ENCODE measurements around the gene VTI1A. TPM values are rescaled to one million over a fixed set of nuclear protein-coding genes. Genes with fewer than 3 reads are reported as not detected.
A peak's percentile ranks its signal among the peaks of the same experiment; 100 is the strongest.

Gene VTI1A
- total RNA-seq, 1 donor from 2014 or later = 18.7 TPM

DNA sequence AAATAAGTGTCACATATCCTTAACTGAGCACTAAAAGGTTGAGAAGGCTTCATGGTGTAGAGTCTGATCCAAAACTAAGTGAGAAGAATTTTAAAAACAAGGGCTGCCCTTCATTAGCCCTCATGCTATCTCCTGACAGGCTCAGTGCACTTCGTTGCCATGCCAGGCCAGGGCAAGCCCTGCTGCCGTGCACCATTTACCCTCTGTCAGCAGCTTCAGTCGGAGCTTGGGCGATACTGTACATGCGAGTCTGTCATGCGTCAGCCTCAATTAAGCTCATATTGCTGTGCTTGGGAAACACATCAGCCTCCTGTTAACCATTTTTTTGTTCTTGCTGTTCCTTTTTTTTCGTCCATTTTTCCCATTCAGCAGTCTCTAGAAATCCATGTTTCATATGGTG is 166.6 kb downstream of the VTI1A start:
- ATAC-seq (ENCODE audit: poor library complexity) = peak; percentile 95
- peak; percentile 49 for DNase-seq
- intact Hi-C loops (cut with DNase I) = no loop called here

DNA sequence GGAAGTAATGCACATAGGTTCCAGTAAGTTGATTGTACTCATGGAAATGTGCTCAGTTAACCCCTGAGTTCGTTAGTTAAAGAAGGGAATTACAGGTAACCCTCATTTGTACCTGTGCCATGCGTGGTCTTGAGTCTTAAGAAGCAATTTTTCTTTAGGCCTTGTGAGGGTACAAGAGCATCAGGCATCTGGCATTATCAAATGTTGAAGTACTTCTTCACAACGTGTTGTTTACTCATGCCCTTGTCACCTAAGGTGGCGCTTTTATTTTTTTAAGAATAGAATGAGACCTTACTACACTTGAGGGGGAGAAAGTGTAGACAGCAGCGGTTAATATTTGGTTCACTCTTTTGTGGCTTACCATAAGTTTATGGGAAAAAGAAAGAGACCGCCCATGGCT is 167.1 kb downstream of the VTI1A start:
- ATAC-seq (ENCODE audit: poor library complexity) (no peak), DNase-seq (no peak)
- intact Hi-C loops (cut with DNase I) = no loop called here

DNA sequence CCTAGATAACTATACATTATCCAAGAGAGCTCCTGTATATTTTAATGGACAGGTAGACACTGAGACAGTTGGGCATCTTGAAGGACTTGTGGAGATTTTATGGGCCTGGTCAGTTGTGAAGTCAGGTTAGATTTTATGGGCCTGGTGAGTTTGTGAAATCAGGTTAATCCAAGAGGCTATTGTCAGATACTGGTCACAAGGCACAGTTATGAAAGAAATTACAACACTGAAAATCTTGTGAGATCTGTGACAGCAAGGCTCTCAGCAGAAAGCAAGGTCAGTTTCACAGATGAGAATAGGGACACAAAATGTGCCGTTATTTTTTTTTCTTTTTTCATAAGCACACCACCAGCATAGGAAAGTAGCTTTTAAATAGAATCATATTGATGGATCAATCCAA is 167.6 kb downstream of the VTI1A start:
- ATAC-seq (ENCODE audit: poor library complexity) (no peak), DNase-seq (no peak)
- intact Hi-C loops (cut with DNase I) = no loop called here

DNA sequence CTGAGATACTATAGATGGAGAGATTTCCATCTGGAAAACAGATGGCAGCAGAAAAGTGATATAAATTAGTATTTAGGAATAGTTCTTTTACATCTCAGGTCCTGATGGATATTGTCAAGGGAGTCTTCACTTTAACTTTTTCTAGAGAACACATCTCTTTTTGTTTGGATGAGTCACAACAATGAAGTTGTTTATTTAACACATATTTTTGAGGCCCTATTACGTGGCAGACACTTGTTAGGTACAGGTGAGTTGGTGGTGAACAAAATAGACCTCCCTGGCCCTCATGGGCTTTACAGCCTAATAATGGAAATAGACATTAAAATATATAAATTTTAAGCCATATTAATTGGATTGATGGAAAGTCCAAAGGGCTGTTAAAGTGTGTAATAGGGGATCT is 168.3 kb downstream of the VTI1A start:
- DNase-seq (no peak), ATAC-seq (ENCODE audit: poor library complexity) (no peak)
- intact Hi-C loops (cut with DNase I) = no loop called here

DNA sequence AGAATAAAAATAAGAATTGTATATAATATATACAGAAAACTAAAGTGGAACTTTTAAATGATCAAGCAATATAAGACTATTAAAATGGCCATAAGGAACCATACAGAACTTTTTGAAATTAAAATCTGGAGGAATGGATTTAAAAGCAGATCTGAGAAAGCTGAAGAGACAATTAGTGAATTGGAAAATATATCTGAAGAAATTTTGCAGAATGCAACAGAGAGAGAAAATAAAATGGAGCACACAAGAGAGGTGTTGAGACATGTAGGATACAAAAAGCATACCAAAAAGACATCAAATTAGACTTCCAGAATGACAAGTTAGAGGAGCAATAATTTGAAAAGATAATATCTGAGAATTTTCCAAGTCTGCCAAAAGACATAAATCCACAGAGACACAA is 169.6 kb downstream of the VTI1A start:
- intact Hi-C loops (cut with DNase I) = no loop called here
- ATAC-seq (ENCODE audit: poor library complexity) = no peak
- DNase-seq = no peak

DNA sequence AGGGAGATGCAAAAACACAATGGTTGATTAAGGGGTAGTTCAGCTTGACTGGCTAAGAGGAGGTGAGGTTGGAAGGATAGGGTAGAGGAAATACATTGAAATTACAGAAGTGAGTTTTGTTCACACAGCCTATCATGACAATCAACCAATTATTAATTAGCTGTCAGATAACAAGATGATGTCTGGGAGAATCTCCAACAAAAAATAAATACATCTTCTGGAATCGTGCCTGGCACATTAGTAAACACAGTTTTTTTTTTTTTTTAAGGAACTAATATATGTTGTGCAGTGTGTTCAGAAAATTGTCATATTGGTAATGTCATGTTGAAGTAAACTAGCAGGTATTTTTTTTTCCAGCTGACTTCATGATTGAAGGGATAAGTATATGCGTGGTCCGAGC is 171.8 kb downstream of the VTI1A start:
- DNase-seq (no peak), ATAC-seq (ENCODE audit: poor library complexity) (no peak)
- intact Hi-C loops (cut with DNase I) = no loop called here

DNA sequence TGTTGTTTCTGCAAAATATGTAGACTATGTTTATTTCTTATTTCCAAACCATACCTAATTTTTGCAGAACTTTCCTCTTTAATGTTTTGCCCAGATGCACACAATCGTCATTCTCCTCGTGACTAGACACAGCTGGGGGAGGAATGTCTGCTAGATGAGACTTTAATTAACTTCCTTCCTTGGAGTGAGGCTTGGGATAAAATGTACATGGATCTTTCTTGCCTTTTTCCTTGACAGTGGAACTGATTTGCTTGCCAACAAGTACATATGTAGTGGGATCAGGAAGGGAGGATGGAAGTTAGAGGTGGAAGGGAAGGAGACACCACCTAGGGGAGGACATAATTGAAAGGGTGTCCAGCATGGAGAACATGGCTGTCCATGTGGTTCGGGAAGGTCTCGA is 172.5 kb downstream of the VTI1A start:
- intact Hi-C loops (cut with DNase I) = no loop called here
- no peak for DNase-seq
- no peak for ATAC-seq (ENCODE audit: poor library complexity)

DNA sequence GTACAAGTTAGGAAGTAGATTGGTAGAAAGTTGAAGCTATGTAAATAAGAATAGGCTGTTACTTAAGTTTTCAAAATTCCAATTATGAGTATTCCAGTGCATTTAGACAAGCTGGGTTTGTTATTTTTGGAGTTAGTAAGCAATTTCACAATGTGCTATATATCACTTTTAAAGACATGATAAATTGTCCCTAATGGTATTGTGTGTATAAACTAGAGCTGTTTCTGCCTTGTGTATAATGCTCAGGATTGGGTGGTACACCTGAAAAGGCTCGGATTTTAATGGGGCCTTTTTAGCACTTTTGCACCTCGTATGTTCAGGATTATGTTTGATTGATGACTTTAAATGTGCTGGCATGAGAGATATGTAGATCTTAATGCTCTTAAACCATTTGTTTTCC is 175.8 kb downstream of the VTI1A start:
- ATAC-seq (ENCODE audit: poor library complexity) = no peak
- intact Hi-C loops (cut with DNase I) = no loop called here

DNA sequence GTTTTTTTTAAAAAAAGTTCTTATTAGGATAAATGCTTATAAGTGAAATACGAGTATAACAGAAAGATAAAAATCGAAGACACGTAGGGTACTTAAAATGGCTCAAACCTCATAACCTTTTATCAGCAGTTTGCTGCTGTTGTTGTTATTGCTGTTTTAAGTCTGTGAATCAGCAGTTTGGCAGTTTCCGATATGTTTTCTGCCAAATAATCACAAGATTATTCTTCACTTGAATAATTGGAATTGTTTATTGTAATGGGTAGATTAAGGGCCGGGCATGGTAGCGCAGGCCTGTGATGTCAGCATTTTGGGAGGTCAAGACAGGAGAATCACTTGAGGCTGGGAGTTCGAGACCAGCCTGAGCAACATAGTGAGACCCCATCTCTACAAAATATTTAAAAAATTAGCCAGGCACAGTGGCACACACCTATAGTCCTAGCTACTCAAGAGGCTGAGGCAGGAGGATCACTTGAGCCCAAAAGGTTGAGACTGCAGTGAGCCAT is 177.6 kb downstream of the VTI1A start:
- intact Hi-C loops (cut with DNase I) = no loop called here
- peak; percentile 18 for ATAC-seq (ENCODE audit: poor library complexity)
- DNase-seq = no peak

More for the DNA sequence above, 175.8 kb downstream of the VTI1A start:
- no peak for DNase-seq

DNA sequence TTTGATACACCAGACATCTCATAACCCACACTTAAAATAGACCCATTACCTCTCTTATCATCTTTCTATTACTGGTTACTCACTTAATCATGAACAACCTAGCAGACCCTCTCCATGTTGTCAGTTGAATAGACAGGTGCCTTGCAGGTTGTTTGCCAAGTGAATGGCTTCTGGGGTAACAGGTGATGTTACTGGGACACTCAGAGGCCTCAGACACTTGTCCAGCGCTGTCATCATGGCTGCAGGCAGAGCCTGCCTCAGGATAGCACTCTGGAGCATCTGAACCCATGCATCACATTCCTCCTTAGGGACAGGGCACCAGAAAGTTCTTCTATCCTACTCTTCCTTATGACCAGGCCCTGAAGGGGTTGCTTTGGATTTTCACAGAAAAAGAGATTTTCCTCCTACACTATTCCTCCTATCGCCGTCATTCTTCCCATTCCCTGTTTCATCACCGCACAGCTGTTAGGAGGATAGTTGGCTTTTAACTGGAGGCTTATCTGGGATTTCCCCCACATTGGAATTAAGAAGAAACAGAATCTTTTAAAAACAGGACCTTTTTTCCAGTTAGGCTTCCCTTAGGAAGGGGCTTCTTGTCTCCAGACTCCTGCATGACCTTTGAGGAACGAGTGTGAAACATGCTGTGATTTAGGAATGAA is 182.1 kb downstream of the VTI1A start:
- intact Hi-C loops (cut with DNase I) = no loop called here
- ATAC-seq (ENCODE audit: poor library complexity) (peak; percentile 29), DNase-seq (no peak)

DNA sequence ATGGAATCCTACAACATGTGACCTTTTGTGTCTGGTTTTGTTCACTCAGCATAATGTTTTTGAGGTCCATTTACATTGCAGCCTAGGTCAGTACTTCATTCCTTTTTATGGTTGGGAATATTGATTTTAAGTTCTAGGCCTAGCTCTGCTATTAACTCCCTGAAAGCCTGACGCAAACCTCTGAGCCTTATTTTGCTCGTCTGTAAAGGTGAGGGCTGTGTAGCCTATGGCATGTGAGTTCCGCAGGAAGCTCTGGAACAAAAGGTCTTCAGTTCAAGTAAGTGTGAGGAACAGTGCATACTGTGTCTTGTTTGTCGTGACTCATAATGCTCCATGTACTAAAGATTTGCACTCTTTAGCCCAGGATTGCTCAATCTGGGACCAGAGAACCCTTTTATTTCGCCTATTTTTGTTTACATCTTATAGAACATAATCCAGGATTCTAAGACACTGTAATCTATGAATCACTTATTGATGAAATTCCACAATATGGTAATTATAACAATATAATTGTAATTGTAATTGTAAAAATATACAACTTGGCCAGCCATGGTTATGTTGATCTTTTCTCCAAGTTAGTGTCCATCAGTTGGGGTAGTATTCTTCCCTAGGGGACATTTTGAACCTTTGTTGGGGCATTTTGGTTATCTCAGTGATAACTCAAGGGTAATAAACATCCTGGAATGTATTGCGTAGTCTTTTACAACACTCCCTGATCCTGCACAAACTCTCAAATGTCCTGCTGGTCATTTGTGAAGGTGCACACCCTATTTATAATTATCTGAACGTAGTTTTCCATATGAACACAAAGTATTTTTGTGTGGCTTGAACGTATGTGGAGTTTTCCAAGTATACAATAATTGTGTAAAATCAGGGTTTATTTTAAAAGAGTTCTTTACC is 184.7 kb downstream of the VTI1A start:
- intact Hi-C loops (cut with DNase I) = no loop called here
- DNase-seq (no peak), ATAC-seq (ENCODE audit: poor library complexity) (no peak)

DNA sequence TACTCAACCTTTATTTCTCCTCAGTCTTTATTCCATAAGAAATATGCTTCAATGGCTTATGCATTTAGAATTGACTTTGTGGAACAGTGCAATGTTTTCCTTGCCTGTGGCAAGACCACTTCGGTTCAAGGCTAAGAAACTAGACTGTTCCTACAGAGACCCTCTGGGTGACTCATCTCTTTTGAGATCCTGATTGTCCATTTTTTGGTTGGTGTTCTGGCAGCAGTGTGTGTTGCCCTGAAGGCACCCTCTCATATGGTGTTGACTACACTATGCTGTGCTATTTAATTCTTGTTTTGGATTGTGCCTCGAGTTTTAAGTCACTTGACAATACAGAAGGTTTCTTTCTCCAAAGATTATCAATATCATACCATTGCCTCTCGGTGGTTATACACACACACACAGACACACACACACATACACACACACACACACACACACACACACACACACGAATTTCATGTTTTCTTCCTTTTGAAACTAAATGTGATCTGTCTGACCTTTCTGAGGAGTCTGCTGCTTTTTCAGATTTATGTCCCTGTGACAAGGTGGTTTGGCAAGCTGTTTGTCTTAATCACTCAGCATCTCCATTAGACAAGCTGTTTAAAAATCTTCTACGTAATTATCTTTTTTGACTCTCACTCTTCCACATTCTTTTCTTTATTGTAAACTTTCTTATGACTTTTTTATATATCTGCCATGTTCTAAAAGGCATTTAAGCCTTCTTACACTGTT is 187.2 kb downstream of the VTI1A start:
- intact Hi-C loops (cut with DNase I) = no loop called here
- ATAC-seq (ENCODE audit: poor library complexity) (no peak), DNase-seq (no peak)

DNA sequence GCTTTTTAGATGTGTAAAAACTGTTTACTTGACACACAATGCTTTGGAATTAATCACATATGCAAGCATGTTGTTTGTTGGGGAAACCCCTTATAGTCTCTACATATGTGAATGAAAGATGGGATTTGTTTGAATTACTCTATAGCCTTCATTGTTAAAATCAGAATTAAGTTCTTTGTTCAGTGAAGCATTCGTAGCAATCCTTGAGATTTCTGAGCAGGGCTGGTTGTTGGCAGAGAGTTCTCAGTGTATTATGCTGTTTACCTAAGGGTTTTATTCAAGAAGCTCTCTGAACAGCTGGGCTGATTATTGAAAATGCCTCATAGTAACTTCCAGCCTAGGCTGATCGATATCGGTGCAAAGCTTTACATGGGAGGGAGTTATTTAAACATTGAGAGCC is 190.9 kb downstream of the VTI1A start:
- intact Hi-C loops (cut with DNase I) = no loop called here
- DNase-seq = no peak
- no peak for ATAC-seq (ENCODE audit: poor library complexity)

DNA sequence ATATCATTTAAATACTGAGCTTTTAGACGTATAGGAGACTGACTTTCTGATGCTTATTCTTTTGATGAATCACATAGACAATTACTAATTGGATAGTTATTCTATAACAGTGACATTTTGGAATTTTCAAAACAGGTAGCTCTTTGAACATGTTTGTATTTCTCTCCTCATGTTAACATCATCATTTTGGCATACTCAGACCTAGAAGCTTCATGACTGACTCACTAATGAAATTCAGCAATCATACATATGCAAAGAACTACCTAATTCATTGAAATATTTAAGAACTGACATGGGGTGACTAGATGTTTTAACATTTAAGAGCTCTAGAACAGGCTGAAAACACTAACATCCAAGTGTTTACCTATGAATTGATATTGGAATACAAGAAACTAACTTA is 192.3 kb downstream of the VTI1A start:
- intact Hi-C loops (cut with DNase I) = no loop called here
- no peak for ATAC-seq (ENCODE audit: poor library complexity)
- no peak for DNase-seq

DNA sequence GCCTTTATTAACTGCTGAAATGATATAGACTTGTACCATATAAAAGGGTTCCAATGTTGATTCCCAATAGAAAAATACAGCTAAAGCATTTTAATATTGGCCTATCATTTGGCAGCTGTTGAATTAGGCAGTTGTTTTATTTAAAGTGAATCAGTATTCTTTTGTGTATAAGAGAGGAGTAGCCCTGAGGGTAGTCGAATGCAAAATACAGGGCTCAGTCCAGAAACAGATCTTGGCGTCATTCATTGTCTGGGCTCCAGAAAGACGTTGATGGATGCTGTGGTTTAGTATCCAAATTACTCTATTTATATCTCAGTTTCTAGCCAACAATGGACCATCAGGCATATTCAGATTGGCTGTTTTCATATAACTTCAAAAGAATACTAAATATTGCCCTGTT is 193.6 kb downstream of the VTI1A start:
- ATAC-seq (ENCODE audit: poor library complexity) (no peak), DNase-seq (no peak)
- intact Hi-C loops (cut with DNase I) = no loop called here

DNA sequence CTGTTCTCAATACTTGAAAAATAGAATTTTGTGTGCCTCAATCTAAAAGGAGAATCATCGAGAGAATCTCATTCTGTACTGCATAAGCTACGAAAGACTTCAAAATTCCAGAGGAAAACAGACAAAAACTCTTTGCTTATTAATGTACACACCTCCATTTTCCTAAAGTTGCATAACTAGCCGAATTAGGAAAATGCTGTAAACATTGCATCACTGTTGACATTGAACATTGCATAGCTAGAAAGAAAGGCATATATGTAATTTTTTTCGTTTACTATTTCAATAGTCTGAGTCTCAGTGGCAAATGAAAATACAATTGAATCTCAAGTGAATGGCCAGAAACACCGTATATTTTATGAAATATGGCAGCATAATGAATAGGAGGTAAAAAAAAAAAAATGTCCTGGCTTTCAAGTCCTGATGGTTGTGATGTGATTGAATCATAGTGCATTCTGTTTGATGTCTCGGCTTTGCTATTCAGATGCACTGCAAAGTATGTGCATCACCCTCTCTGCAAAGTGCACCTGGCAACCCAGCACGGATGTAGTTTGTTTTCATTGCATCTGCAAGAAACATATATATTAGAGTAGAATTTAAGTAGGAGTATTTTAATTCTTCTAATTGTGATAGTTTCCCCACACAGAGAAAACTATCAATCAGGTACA is 196.7 kb downstream of the VTI1A start:
- intact Hi-C loops (cut with DNase I) = no loop called here
- ATAC-seq (ENCODE audit: poor library complexity) (no peak), DNase-seq (no peak)

DNA sequence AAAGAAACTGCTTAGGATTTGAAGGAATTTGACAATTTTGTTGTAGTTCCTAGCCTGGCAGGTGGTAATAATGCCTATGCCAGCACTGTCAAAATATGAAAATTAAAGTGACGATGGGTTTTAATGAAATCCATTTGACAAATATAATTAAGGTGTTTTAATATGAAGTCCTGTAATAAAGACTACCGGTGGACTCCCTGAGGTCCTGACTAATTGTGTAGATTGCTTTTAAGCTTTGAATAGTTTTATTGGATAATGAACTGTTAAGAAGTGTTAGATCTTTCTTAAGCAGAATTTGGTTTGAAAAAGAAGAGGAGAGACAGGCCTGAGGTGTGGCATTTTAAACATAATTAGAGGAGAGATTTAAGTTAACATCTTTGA is 197.2 kb downstream of the VTI1A start:
- intact Hi-C loops (cut with DNase I) = no loop called here
- DNase-seq = no peak
- ATAC-seq (ENCODE audit: poor library complexity) = no peak

DNA sequence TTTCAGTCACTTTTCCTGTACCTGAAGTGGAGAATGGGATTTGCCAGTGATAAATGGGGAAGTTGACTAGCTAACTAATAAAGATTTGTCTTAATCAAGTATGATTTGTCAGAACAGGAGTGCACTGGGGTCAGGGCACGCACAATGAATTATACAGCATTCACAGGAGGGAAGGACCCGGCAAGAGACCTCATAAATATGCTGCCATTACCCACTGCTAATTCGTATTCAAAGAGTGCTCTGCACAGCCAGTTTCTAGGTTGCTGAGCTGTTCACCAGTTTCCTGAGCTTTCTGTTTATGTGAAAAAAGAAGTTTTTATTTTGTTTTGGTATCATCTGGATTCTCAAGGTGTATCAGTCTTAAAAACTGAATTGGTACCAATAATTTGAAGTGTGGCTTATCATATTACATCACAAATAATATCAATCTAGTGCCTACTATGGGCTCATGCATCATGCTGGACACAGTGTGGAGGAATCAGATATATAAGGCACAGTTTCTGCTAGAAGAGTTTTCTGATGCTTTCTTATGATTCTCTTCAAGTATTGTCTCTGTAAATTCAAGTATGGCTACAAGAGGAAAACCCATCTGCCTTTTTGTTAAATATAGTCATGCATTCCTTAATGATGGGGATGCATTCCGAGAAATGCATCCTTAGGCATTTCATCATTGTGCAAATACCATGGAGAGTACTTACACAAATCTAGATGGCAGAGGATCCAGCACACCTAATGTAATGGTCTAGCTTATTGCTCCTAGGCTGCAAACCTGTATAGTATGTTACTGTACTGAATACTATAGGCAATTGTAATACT is 202.2 kb downstream of the VTI1A start:
- intact Hi-C loops (cut with DNase I) = no loop called here
- ATAC-seq (ENCODE audit: poor library complexity) (no peak), DNase-seq (no peak)
